ENCODE measurements around the gene SHPK. TPM values are rescaled to one million over a fixed set of nuclear protein-coding genes. Genes with fewer than 3 reads are reported as not detected.

SHPK gene
- total RNA-seq, 1 experiment from 2014 or later, result 19.6 TPM

- Histone ChIP-seq H3K4me1 (ENCODE audit: control insufficient read depth in 1 of 2, insufficient read depth in 2 of 2, low read length in 2 of 2) (no peaks in the 10 kb centered on the region), H4K20me1 (ENCODE audit: insufficient read depth) (no peaks in the 10 kb centered on the region), H3K4me2 (ENCODE audit: low read length) (no peak overlapping the region), H3K9me2 (ENCODE audit: insufficient read depth) (no peaks in the 10 kb centered on the region), H3K36me3 (ENCODE audit: control insufficient read depth in 1 of 2, insufficient read depth in 2 of 2, low read length in 2 of 2) (peaks cover 2 to 3% of the 10 kb centered on the region in 2 experiments; a peak in 2 of 4 replicates), H3K9me3 (ENCODE audit: control insufficient read depth in 1 of 2, insufficient read depth in 1 of 2, low read depth in 1 of 2, low read length in 2 of 2) (no peaks in the 10 kb centered on the region), H3K9ac (ENCODE audit: low read length) (no peak overlapping the region), H2AFZ (ENCODE audit: low read depth, low read length, poor library complexity, severe bottlenecking) (no peak overlapping the region), H3K4me3 (replicated peaks in 1 of 2; ENCODE audit: low read depth in 1 of 2, low read length in 2 of 2) (no peak overlapping the region), H3K27me3 (ENCODE audit: insufficient read depth, low read length) (no peaks in the 10 kb centered on the region), H3K79me2 (ENCODE audit: insufficient read depth, low read length) (no peaks in the 10 kb centered on the region), H3K27ac (ENCODE audit: low read depth, low read length) (no peak overlapping the region)
- ATAC-seq (no peak), DNase-seq (ENCODE audit: low read depth, low spot score) (no peak)
- TF ChIP-seq CEBPB (IDR thresholded peaks at IDR 0.05; ENCODE audit: low read depth), result no peak
- CTCF ChIA-PET, result no interaction called here
- BruUV-seq (replicated peaks), result no TSS peak
- intact Hi-C loops (cut with micrococcal nuclease), result no loop called here
- RAD21 ChIA-PET (ENCODE audit: low non-redundant PET in 1 of 2, low total read pairs in 2 of 2, uncharacterized antibody in 2 of 2, unreplicated experiment in 2 of 2), result no interaction called here
- POLR2A ChIA-PET, result no interaction called here
These were observed 64.8 kb downstream of the SHPK start for GRCh38 chr17:3571043-3571900.

GRCh38 chr17:3569534-3570137 is 66.4 kb downstream of the SHPK start:
- no peak overlapping the region for H3K9ac ChIP-seq (ENCODE audit: low read length)
- no peak overlapping the region for H3K4me2 ChIP-seq (ENCODE audit: low read length)
- ChIA-PET POLR2A (no interaction called here), RAD21 (ENCODE audit: low non-redundant PET in 1 of 2, low total read pairs in 2 of 2, uncharacterized antibody in 2 of 2, unreplicated experiment in 2 of 2) (no interaction called here), CTCF (interaction anchor here (1.2 kb wide), 1 partner anchor 33 kb away, joined by 4 read pairs; no protein-coding TSS in a partner anchor)
- DNase-seq (ENCODE audit: low read depth, low spot score) (no peak), ATAC-seq (peak; percentile 72)
- H3K27ac ChIP-seq (ENCODE audit: low read depth, low read length), result no peak overlapping the region
- H4K20me1 ChIP-seq (ENCODE audit: insufficient read depth), result no peaks in the 10 kb centered on the region
- no TSS peak for BruUV-seq (replicated peaks)
- H3K36me3 ChIP-seq (ENCODE audit: control insufficient read depth in 1 of 2, insufficient read depth in 2 of 2, low read length in 2 of 2), result peaks cover 2 to 3% of the 10 kb centered on the region in 2 experiments; a peak in 2 of 4 replicates
- no peaks in the 10 kb centered on the region for H3K27me3 ChIP-seq (ENCODE audit: insufficient read depth, low read length)
- intact Hi-C loops (cut with micrococcal nuclease), result no loop called here
- H3K79me2 ChIP-seq (ENCODE audit: insufficient read depth, low read length), result no peaks in the 10 kb centered on the region
- no peaks in the 10 kb centered on the region for H3K9me3 ChIP-seq (ENCODE audit: control insufficient read depth in 1 of 2, insufficient read depth in 1 of 2, low read depth in 1 of 2, low read length in 2 of 2)
- H2AFZ ChIP-seq (ENCODE audit: low read depth, low read length, poor library complexity, severe bottlenecking), result no peak overlapping the region
- H3K4me3 ChIP-seq (replicated peaks in 1 of 2; ENCODE audit: low read depth in 1 of 2, low read length in 2 of 2), result no peak overlapping the region
- TF ChIP-seq SP1 (IDR thresholded peaks at IDR 0.05; ENCODE audit: low read depth) (no peak), EGR1 (IDR thresholded peaks at IDR 0.05; ENCODE audit: low read depth) (no peak), FOSL1 (IDR thresholded peaks at IDR 0.05; ENCODE audit: low read depth) (no peak), SRF (IDR thresholded peaks at IDR 0.05; ENCODE audit: low read depth) (no peak), JUND (IDR thresholded peaks at IDR 0.05) (no peak), ZBTB33 (IDR thresholded peaks at IDR 0.05; ENCODE audit: extremely low read depth, insufficient replicate concordance, low read length) (no peak), ELF1 (IDR thresholded peaks at IDR 0.05; ENCODE audit: borderline replicate concordance, low read depth) (no peak), RAD21 (IDR thresholded peaks at IDR 0.05; ENCODE audit: low read depth) (no peak)
- H3K4me1 ChIP-seq (ENCODE audit: control insufficient read depth in 1 of 2, insufficient read depth in 2 of 2, low read length in 2 of 2), result no peaks in the 10 kb centered on the region
- no peaks in the 10 kb centered on the region for H3K9me2 ChIP-seq (ENCODE audit: insufficient read depth)

Measured in HCT116 (cell line).